DND-41 (cell line): ENCODE data around the gene CCPG1.
"Not testable (repeated sequence)": the region's sequence is repeated elsewhere in the genome, so short reads cannot be mapped to it uniquely, and the experiment has no call there.

Experiments used
- CTCF ChIP-seq: IDR thresholded peaks from 2 replicates; pipeline ENCODE4 v1.5.1; 2012; ENCODE audit warnings: borderline replicate concordance, low read length, moderate library complexity, mild to moderate bottlenecking; ENCODE audit not compliant: poor library complexity, severe bottlenecking; ENCODE audit errors: extremely low read depth
- EZH2 ChIP-seq: IDR thresholded peaks from 3 replicates; pipeline ENCODE4 v1.6.1; 2012; ENCODE audit warnings: borderline replicate concordance, low read depth, mild to moderate bottlenecking, moderate library complexity, low read length, inconsistent platforms; ENCODE audit not compliant: severe bottlenecking

DNA sequence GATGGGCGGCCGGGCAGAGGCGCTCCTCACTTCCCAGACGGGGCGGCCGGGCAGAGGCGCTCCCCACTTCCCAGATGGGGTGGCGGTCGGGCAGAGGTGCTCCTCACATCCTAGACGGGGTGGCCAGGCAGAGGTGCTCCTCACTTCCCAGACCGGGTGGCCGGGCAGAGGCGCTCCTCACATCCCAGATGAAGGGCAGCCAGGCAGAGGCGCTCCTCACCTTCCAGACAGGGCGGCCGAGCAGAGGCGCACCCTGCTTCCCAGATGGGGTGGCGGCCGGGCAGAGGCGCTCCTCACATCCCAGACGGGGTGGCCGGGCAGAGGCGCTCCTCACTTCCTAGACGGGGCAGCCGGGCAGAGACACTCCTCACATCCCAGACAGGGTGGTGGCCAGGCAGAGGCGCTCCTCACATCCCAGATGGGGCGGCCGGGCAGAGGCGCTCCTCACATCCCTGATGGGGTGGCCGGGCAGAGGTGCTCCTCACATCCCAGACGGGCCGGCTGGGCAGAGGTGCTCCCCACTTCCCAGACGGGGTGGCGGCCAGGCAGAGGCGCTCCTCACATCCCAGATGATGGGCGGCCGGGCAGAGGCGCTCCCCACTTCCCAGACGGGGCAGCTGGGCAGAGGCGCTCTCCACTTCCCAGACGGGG lies 38.3 kb upstream of the CCPG1 start:
- TF ChIP-seq CTCF, EZH2: not testable (repeated sequence)
